Upper lobe of left lung (tissue), 6 donors: ENCODE results near the gene N4BP2L2. TPM values are rescaled to one million over a fixed set of nuclear protein-coding genes. Genes with fewer than 3 reads are reported as not detected.

ENCODE experiments used
- ATAC-seq, 2 donors: fragments of 200-7000 bp; cut with Tn5 transposase; one replicate each; pipeline ENCODE4 v1.9.1; 2022; ENCODE audit warnings: mild to moderate bottlenecking in 2 of 2, moderate library complexity in 2 of 2; ENCODE audit not compliant: low FRiP score in 2 of 2
- DNase-seq, 2 donors: peaks; one replicate each; pipeline ENCODE4 v3.0.0-alpha.2; 2019 to 2020
- H3K27ac ChIP-seq, 4 donors: fragments of 200-600 bp; sonication (generic); one replicate each; pipeline ENCODE4 v1.5.1; 2016 to 2019
- H3K27me3 ChIP-seq, 4 donors: fragments of 200-600 bp; sonication (generic); one replicate each; pipeline ENCODE4 v1.5.1; 2017 to 2019
- H3K36me3 ChIP-seq, 4 donors: fragments of 200-600 bp; sonication (generic); one replicate each; pipeline ENCODE4 v1.5.1; 2016 to 2019
- H3K4me1 ChIP-seq, 4 donors: fragments of 200-600 bp; sonication (generic); one replicate each; pipeline ENCODE4 v1.5.1; 2018 to 2019
- H3K4me3 ChIP-seq, 4 donors: fragments of 200-600 bp; sonication (generic); one replicate each; pipeline ENCODE4 v1.5.1; 2017 to 2019; ENCODE audit warnings: mild to moderate bottlenecking in 2 of 4, moderate library complexity in 1 of 4
- H3K9me3 ChIP-seq, 4 donors: fragments of 200-600 bp; sonication (generic); one replicate each; pipeline ENCODE4 v1.5.1; 2018 to 2019
- EP300 ChIP-seq, 4 donors: sonication (generic); formaldehyde crosslinking; IDR thresholded peaks; one replicate each; pipeline ENCODE4 v1.5.1; 2017; ENCODE audit warnings: antibody characterized with exemption in 4 of 4, control low read depth in 2 of 4
- POLR2A ChIP-seq, 4 donors: fragments of 450-650 bp; IDR thresholded peaks; one replicate each; pipeline ENCODE4 v1.5.1; 2016 to 2017; ENCODE audit warnings: antibody characterized with exemption in 4 of 4, mild to moderate bottlenecking in 2 of 4
- POLR2AphosphoS5 ChIP-seq, 2 donors: sonication (generic); formaldehyde crosslinking; IDR thresholded peaks; one replicate each; pipeline ENCODE4 v1.5.1; 2017; ENCODE audit warnings: antibody characterized with exemption in 2 of 2
- WGBS, 2 donors: methylation state at CpG; one replicate each; pipeline ENCODE4 v1.1.5; 2017 to 2018; 5-methylcytosine and 5-hydroxymethylcytosine counted together
- total RNA-seq, 6 donors: library from RNA; depleted of rRNA in 4 of 6; stranded (reverse); fragments of >200 nt in 4 of 6; gene quantifications; one replicate each; pipeline versions ENCODE4 v1.1.0 to v1.2.1, GENCODE V29; 2016 to 2021
- TF ChIP-seq, protein P1 (sequence below), 6 experiments: fragments of 450-650 bp in 4 of 6; fragments of 200-600 bp in 2 of 6; sonication (generic) in 2 of 6; IDR thresholded peaks; one replicate each; pipeline ENCODE4 v1.5.1; 2016 to 2019; ENCODE audit warnings: antibody characterized with exemption in 6 of 6
- donor health status: DM: no; HTN: no; CAD: no; lungs with moderate emphysema.
- donor health status: DM: no; HTN: yes; CAD: no; lungs with severe emphysema.

Gene N4BP2L2
- total RNA-seq, 6 donors from 2014 or later = 93.7 to 583 (median 146) TPM

GRCh38 chr13:32555613-32556012 is 17.0 kb upstream of the N4BP2L2 start:
- TF ChIP-seq POLR2AphosphoS5 (IDR thresholded peaks at IDR 0.05) (no peak), POLR2A (IDR thresholded peaks at IDR 0.05) (no peak), EP300 (IDR thresholded peaks at IDR 0.05) (no peak)
- TF ChIP-seq, protein P1, sequence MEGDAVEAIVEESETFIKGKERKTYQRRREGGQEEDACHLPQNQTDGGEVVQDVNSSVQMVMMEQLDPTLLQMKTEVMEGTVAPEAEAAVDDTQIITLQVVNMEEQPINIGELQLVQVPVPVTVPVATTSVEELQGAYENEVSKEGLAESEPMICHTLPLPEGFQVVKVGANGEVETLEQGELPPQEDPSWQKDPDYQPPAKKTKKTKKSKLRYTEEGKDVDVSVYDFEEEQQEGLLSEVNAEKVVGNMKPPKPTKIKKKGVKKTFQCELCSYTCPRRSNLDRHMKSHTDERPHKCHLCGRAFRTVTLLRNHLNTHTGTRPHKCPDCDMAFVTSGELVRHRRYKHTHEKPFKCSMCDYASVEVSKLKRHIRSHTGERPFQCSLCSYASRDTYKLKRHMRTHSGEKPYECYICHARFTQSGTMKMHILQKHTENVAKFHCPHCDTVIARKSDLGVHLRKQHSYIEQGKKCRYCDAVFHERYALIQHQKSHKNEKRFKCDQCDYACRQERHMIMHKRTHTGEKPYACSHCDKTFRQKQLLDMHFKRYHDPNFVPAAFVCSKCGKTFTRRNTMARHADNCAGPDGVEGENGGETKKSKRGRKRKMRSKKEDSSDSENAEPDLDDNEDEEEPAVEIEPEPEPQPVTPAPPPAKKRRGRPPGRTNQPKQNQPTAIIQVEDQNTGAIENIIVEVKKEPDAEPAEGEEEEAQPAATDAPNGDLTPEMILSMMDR (IDR thresholded peaks at IDR 0.05) = no peak
- Histone ChIP-seq H3K36me3 (no peaks in the 10 kb centered on the region), H3K27me3 (no peaks in the 10 kb centered on the region), H3K4me3 (no peak overlapping the region), H3K9me3 (peaks cover 0 to under 1% (median 0%) of the 10 kb centered on the region in 4 donors), H3K4me1 (no peaks in the 10 kb centered on the region), H3K27ac (no peak overlapping the region)
- WGBS, 2 donors = 94 to 97% methylated on average over 2 of the region's 2 CpGs
- no peak for ATAC-seq
- DNase-seq = no peak

GRCh38 chr13:32553720-32554119 is 15.1 kb upstream of the N4BP2L2 start:
- Histone ChIP-seq H3K27me3 (no peaks in the 10 kb centered on the region), H3K36me3 (no peaks in the 10 kb centered on the region), H3K4me3 (no peak overlapping the region), H3K9me3 (no peaks in the 10 kb centered on the region), H3K27ac (no peak overlapping the region), H3K4me1 (no peaks in the 10 kb centered on the region)
- DNase-seq (no peak), ATAC-seq (no peak)
- 86 to 96% methylated on average over 1 of the region's 1 CpG for WGBS, 2 donors
- TF ChIP-seq, protein P1 (IDR thresholded peaks at IDR 0.05) = no peak
- TF ChIP-seq POLR2A (IDR thresholded peaks at IDR 0.05) (no peak), EP300 (IDR thresholded peaks at IDR 0.05) (no peak), POLR2AphosphoS5 (IDR thresholded peaks at IDR 0.05) (no peak)

DNA sequence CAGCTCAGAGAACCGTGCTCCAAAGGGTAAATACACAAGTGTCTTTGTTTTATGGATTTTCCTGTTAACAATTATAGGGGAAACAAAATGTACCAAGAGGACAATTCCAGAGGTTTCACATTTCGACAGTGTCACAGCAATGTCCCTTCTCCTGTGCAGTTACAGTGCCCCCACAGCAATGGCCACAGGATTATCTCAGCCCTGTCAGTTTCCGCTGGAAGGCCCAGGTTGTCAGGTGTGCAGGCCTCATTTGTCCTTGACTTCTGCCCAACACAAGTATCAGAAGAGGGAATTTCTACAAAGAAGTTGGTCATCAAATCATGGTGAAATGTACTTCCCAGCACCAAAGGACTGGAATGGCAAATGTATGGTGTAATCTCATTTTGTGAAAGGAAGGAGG is 11.2 kb upstream of the N4BP2L2 start:
- TF ChIP-seq POLR2A (IDR thresholded peaks at IDR 0.05) (no peak), POLR2AphosphoS5 (IDR thresholded peaks at IDR 0.05) (no peak), EP300 (IDR thresholded peaks at IDR 0.05) (no peak)
- TF ChIP-seq, protein P1 (IDR thresholded peaks at IDR 0.05) = no peak
- Histone ChIP-seq H3K36me3 (no peaks in the 10 kb centered on the region), H3K4me1 (no peaks in the 10 kb centered on the region), H3K27me3 (no peaks in the 10 kb centered on the region), H3K27ac (no peak overlapping the region), H3K9me3 (no peaks in the 10 kb centered on the region), H3K4me3 (no peak overlapping the region)
- no peak for ATAC-seq
- DNase-seq = no peak
- WGBS, 2 donors = 83 to 89% methylated on average over 3 of the region's 3 CpGs

- no peaks in the 10 kb centered on the region for H3K9me3 ChIP-seq
- H3K36me3 ChIP-seq = no peaks in the 10 kb centered on the region
- no peak overlapping the region for H3K27ac ChIP-seq
- no peak for ATAC-seq
- 4 to 20% methylated on average over 2 of the region's 2 CpGs for WGBS, 2 donors
- TF ChIP-seq POLR2A (IDR thresholded peaks at IDR 0.05) = no peak
- no peak overlapping the region for H3K4me3 ChIP-seq
- no peaks in the 10 kb centered on the region for H3K27me3 ChIP-seq
- H3K4me1 ChIP-seq = no peaks in the 10 kb centered on the region
- DNase-seq = no peak
Measured at GRCh38 chr13:32548837-32549236, 10.2 kb upstream of the N4BP2L2 start.

DNA sequence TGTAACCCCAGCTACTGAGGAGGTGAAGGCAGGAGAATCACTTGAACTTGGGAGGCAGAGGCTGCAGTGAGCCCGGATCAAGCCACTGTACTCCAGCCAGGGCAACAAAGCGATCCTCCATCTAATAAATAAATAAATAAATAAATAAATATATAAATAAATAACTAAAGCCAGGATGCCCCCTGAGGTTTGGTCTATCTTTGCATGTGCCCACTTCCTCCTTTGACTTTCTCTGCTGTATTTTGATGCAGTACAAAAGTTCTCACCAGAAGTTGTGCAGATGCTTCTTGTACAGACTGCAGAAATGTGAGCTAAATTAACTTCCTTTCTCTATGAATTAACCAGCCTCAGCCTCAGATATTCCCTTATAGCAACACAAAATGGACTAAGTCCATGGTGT is 6.5 kb upstream of the N4BP2L2 start:
- Histone ChIP-seq H3K4me3 (no peak overlapping the region), H3K36me3 (no peaks in the 10 kb centered on the region), H3K4me1 (no peaks in the 10 kb centered on the region), H3K27me3 (no peaks in the 10 kb centered on the region), H3K27ac (no peak overlapping the region), H3K9me3 (no peaks in the 10 kb centered on the region)
- DNase-seq (no peak), ATAC-seq (no peak)
- TF ChIP-seq, protein P1 (IDR thresholded peaks at IDR 0.05) = no peak
- TF ChIP-seq POLR2A (IDR thresholded peaks at IDR 0.05) (no peak), POLR2AphosphoS5 (IDR thresholded peaks at IDR 0.05) (no peak), EP300 (IDR thresholded peaks at IDR 0.05) (no peak)
- 87 to 94% methylated on average over 2 of the region's 2 CpGs for WGBS, 2 donors
